ENCODE measurements around the gene CCSER2.
"Not testable (repeated sequence)": the region's sequence is repeated elsewhere in the genome, so short reads cannot be mapped to it uniquely, and the experiment has no call there.

Gene CCSER2

DNA sequence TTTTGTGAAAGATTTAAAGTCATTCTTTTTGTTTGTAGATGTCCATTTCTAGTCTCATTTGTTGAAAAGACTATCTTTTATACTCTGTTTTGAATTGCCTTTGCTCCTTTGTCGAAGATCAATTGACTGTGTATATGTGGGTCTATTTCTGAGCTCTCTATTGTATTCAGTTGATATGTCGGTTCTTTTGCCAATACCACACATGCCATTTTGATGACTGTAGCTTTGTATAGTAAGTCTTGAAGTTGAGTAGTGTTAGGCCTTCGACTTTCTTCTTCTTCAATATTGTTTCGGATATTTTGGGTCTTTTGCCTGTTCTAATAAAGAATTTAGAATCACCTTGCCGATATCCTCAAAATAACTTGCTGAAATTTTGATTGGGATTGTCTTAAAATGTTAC, 104.5 kb downstream of the CCSER2 start:
- no peak for DNase-seq

DNA sequence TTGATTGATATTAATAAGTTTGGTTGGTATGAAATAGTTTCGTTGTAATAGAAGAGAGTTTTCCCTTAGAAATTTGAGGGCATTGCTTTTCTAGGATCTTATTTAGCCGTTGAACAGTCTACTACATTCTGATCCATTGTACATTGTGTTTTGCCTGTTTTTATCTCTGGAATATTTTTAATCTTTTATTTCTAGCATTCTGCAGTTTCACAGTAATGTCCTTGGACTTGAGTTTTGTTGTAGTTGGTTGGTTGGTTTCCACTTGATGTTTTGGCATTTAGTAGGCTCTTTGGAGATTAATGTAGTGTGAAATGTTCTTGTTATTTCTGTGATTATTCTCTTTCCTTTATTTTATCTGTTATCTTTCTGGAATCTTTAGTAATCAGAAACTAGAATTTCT, 112.4 kb downstream of the CCSER2 start:
- DNase-seq, result no peak

DNA sequence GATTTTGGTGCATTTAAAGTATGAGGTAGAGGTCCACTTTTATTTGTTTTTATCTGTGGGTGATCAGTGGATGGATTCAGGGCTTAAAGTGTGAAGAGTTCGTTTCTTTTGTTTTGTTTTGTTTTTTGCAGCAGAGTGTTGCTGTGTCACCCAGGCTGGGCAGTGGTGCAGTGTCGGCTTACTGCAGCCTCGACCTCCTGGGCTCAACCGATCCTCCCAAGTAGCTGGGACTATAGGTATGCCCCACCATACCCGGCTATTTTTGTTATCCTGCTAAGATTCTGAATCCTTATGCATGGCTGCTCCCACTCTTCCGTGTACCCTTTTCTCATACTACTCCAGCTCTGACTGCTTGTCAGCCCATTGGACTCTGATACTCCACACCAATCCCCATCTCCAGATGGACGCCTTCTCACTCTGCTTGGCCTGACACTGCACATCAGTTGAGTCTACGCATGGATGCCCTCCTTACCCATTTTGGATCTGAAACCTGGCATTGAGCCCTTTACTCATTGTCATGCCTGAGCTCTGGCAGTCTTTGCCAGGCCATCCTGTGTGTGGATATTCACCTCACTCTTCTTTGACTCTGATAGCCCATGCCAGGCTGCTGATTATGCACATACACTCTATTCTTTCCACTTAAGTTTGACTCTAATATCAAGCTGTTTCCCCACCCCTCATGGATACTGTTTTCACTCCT, 119.5 kb downstream of the CCSER2 start:
- DNase-seq, result no peak

DNA sequence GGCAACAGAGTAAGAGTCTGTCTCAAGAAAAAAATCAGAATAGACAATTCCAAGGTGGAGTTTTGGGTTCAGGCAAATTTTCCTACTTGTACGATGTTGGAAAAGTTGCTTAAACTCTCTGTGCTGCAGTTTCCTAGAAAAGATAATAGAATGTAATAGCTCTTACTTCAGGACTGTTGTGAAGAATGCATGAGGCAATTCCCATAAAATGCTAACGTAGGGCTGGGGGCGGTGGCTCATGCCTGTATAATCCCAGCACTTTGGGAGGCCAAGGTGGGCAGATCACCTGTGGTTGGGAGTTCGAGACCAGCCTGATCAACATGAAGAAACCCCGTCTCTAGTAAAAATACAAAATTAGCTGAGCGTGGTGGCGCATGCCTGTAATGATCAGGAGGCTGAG, 121.0 kb downstream of the CCSER2 start:
- not testable (repeated sequence) for DNase-seq

DNA sequence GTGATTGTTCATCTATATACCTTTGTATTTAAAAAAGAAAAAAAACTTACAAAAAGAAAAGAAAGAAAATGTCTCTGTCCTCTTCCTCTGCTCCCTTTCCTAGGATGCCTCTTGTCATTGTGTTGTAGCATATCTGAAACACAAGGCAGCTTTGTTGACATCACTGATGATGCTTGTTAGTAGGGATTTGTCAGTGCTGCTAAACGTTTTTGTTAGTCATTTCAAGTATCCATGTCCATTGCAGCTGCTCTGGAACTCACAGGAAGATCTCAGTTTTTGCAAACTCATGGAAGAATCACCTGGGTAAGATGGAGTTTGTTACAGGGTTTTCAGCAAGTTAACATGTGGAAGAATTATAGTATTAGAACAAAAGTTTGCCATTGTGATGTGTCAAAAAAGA, 123.6 kb downstream of the CCSER2 start:
- DNase-seq, result peak in 8 of 51 donors; percentile 6 to 64 (median 17)

DNA sequence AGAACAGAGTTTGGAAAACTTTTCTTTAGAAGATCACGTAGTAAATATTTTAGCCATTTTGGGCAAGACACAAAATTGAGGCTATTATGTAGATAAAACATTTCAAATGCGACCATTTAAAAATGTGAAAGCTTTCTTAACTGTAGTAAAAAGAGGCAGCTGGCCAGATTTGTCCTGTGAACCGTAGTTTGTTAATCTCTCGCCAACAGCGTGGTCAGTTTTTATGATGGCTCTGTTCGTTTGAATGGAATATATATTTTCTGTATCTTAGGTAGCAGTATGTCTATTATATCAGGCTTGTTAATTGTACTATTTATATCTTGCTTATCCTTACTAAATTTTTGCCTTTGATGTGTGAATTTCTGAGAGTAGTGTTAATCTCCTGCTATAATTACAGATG, 124.9 kb downstream of the CCSER2 start:
- DNase-seq, result no peak

DNA sequence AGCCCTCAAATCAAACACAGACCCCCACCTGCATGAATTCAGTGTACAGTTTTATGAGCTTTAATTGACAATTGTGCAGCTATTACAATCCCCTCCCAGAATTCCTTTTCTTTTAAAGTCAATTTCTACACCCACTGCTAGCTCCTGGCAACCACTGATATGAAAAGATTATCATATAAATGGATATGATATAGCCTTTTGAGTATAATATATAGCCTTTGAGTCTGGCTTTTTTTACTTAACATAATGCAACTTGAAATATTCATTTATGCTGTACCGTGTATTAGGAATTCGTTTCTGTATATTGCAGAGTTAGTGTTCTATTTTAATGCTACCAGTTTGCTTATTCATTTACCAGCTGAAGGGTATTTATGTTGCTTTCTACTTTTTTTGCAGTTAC, 127.7 kb downstream of the CCSER2 start:
- no peak for DNase-seq

DNA sequence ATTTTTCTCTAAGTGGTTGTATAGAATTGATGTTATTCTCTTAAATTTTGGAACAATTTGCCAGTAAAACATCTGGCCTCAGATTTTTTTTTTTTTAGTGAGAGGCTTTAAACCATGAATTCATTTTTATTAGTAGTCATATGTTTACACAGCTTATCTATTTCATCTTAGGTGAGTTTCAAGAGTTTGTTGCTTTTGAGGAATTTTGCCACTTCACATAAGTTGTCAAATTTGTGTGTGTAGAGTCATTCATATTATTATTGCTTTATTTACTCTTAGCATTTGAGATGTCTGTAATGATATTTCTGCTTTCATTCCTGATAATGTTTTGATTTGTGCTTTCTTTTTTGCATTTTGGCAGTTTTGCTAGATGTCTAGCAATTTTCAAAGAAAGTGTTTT, 132.1 kb downstream of the CCSER2 start:
- no peak for DNase-seq

DNA sequence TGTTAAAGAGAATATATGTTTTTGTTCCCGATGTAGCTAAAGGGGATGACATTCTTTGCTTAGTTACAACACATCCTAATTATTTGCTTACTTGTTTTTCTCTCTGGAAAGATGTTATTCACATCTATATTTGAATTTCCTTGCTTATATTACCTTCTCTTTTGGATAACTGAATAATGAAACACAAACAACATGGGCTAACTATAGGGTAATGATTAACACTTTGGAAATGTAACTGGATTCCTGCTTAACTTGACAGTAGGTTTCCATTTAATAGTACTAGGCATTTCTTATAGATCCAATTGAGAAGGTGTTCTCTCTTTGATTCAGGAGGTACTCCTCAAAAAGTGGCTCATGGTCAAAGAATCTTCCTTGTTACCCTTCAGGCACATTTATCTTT, 141.1 kb downstream of the CCSER2 start:
- no peak for DNase-seq

DNA sequence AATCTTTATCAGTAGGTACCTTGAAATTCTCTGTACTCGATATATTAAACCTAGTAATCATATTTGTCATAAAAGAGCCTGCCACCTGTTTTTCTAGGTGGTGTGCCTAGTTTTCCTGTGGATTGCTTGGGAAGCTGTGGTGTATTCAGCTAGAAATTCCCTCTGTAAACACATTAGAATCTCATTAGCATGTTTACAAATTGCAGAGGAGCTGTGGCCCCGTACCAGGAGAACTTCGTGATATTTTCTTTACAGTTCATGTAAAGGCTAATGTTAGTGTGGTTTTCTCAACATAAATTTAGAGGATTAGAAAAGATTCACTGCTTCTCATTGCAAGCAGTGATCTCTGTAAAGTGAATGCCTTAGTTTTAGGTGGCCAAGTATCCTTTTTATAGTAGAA, 144.7 kb downstream of the CCSER2 start:
- DNase-seq, result no peak

DNA sequence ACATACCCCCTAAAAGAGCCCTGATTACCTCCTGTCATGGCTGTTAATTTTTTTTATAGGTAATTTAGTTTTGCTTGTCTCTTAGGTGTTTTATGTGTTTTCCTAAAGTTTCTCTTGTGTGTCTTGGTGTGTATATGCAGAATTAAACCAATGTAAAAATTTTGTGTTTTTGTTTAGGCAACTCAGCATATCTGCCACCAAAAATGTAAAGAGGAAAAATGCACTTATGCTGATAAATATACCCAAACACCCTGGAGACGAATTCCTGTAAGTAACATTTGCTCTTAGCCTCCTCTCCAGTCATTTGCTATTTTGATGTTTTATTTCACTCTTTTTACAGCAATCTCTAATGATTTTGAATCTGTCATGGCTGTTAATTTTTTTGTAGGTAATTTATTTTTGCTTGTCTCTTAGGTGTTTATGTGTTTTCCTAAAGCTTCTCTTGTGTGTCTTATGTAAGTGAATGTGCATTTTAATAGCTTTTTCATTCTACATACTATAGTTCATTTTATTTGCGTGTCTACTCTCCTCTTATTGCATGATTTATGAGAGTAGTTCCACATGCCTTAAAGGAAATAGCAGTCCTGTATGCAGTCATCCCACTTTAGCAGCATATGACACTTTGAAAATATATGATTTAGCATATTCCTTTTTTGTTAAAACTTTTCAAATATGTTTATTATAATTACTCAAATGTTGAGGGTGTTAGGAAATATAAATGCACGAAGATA, 149.2 kb downstream of the CCSER2 start:
- no peak for DNase-seq

DNA sequence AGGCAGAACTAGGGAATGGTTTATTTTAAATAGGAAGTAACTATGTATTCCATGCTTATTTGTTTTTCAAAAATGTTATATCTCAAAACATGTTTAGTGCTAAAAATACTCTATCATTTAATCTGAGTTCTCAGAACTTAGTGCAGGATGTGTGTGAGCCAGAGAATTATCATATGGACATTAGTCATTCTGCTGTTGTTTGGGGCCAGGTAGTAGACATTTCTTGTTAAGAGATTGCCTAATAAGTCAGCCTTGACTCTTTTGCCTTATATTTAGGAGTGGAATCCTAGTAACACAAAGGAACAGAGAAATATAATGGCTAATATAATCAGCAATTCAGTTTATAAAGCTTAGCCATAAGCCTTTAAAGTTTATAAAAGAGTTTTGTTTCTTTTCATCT, 149.8 kb downstream of the CCSER2 start:
- no peak for DNase-seq

DNA sequence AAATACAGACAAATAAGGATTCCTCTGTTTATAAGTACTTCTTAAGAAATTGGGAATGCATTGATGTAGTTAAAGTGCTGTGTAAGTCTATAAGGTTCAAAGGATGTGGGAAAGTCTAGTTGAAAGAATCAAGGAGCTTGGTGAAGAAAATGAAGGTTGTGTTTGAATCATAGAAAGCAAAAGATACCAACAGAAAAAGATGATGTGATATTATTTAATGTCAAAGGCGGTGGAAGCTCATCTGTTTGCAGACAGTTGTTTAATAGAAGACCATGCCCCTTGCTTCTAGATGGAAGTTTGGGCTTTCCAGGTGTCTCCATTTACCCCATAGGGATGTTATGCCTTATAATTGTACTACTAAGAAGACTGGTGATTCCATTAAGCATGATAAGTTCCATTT, 150.3 kb downstream of the CCSER2 start:
- no peak for DNase-seq

DNA sequence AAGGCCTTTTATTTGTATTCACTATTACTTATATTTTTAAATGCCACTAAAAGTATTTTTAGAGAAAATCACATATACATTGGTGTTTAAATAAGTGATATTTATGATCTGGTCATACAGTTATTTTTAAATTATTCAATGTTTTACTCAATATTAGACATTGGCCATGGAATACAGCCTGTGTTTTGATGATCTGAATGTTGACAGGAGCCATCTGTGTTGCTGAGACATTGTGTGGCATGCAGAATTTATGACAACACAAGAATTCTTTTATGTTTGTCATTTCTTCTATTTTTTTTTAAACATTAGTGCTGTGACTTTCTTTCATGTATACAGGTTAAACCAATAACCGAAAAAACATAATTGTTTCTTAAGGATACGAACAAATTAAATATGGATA, 156.2 kb downstream of the CCSER2 start:
- DNase-seq, result no peak

DNA sequence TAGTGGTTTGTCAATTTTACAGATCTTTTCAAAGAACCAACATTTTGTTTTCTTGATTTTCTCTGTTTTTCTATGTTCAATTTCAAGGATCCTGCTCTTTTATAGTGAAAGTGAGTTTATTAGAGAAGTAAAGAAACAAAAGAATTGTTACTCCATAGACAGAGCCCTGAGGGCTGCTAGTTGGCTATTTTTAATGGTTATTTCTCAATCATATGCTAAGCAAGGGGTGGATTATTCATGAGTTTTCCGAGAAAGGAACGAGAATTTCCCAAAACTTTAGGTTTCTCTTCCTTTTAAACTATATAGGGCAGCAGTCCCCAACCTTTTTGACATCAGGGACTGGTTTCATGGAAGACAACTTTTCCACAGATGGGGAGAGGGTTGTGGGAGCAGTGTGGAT, 165.0 kb downstream of the CCSER2 start:
- no peak for DNase-seq

DNA sequence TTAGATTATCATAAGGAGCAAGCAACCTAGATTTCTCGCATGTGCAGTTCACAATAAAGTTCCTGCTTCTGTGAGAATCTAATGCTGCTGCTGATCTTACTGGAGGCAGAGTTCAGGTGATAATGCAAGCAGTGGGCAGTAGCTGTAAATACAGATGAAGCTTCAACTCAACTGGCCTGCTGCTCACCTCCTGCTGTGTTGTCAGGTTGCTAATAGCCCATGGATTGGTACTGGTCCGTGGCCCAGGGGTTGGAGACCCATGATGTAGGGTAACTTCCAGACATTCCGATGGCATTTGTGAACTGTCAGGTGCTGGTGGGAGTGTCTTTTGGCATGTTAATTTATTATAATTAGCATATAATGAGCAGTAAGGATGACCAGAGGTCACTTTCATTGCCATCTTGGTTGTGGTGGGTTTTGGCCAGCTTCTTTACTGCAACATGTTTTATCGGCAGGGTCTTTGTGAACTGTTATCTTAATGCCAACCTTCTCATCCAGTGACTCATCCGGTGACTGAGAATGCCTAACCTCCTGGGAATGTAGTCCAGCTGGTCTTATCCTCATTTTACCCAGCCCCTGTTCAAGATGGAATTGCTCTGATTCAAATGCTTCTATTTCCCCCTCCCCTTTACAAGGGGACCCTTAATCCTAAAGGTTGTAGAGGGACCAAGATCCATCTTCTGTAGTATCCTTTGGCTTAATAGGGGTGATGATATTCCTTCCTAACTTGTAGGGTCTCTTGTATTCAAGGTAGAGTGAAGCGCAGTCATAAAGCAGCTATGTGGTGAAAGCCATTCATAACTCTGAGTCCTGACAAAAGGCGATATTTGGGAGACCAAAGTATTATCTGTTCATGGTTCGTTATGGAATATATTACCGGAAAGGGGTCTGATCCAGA, 165.8 kb downstream of the CCSER2 start:
- no peak for DNase-seq

DNA sequence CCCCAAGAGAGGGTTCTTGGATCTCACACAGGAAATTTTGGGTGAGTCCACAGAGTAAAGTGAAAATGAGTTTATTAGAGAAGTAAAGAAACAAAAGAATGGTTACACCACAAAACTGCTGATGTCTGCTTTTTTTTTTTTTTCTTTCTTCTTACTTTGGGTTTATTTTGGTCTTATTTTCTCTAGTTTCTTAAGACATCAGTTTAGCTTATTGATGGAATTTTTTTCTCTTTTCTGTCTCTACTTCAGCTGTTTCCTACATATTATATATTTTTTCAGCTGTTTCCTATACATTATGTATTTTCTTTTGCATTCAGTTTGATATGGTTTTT, 166.4 kb downstream of the CCSER2 start:
- no peak for DNase-seq

DNA sequence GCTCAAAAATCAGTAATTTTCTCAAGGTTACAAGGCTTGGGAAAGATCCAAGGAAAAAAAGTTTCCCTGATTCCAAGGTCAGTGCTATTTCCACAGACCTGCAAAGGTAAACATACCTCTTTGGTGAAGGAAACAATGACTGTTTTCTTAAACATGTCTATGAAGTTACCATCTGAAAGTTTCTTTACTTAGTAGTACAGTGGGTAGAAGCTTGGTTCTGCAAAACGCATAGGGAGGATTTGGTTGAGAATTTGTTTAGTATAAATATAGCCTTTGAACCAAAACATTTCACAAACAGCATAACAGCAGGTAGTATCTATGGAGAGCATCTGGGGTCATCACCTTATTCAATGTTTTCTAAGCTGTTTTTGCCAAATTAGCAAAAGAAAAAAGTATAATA, 169.6 kb downstream of the CCSER2 start:
- DNase-seq, result no peak

DNA sequence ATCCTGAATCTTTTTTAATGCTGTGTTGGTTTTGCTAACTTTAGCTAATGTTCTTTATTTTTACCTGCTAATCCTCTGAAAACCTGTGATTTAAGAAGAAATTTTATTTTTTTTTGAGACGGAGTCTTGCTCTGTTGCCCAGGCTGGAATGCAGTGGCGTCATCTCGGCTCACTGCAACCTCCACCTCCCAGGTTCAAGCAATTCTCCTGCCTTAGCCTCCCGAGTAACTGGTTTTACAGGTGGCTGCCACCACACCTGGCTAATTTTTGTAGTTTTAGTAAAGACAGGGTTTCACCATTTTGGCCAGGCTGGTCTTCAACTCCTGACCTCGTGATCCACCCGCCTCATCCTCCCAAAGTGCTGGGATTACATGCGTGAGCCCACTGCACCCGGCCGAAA, 170.7 kb downstream of the CCSER2 start:
- not testable (repeated sequence) for DNase-seq

DNA sequence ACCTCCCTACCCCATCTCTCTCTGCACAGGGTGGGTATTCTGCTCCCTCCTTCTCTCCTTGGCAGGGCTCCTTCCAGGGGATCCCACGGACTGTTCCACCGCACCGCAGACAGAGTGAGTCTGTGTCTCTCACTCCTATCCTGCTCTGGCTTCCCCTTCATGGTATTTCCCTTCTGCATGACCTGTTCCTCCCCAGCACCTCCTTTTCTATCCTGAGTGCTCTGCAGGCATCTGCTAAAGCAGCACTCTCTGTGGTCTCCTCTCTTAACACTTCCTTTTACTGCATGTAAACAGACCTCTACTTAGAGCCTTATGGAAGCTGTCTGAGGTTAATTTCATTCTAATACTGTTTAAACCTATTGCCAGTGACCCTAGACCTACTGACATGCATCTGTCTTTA, 171.5 kb downstream of the CCSER2 start:
- DNase-seq, result no peak

DNA sequence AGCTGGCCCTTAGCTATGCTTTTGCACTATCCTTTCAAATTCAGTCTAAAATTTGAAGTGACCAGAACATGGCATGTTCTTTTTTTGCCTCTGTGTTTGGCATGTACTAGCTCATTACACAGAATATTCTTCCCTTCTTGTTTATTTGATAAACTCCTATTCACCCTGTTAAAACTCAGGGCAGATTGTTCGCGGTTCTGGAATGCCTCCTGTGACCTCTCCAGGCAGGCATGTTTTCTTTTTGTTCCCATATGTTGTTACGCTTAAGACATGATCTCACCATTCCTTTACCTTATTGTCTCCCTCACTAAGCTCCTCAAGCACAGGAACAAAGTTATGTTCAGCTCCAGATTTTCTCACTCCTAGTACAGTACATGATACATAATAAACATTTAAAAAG, 181.7 kb downstream of the CCSER2 start:
- DNase-seq, result no peak

DNA sequence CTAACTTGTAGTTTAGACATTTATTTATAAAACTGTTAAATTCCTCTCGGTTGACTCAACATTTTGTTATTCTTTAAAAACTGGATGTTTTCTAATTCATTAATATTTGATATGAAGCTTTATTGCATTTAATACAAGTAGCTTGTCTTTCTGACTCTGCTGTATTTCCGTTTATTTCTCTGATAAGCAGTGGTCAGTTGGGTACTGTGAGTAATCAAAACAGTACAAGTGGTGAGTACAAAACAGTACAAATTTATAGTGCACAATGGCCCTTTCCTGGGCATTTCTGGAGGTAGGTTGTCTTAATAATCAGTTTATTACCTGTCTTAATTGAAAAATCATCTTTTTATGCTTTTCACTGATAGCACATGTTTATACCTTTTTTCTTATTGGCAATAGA, 182.7 kb downstream of the CCSER2 start:
- no peak for DNase-seq

Measured in hypothalamus (tissue), 51 donors.